ENCODE measurements around the gene IGFBP6.
"Not testable (repeated sequence)": the region's sequence is repeated elsewhere in the genome, so short reads cannot be mapped to it uniquely, and the experiment has no call there.

IGFBP6 gene

GRCh38 chr12:53070877-53071492 is 26.5 kb upstream of the IGFBP6 start:
- no peak for DNase-seq (ENCODE audit: low read depth)

DNA sequence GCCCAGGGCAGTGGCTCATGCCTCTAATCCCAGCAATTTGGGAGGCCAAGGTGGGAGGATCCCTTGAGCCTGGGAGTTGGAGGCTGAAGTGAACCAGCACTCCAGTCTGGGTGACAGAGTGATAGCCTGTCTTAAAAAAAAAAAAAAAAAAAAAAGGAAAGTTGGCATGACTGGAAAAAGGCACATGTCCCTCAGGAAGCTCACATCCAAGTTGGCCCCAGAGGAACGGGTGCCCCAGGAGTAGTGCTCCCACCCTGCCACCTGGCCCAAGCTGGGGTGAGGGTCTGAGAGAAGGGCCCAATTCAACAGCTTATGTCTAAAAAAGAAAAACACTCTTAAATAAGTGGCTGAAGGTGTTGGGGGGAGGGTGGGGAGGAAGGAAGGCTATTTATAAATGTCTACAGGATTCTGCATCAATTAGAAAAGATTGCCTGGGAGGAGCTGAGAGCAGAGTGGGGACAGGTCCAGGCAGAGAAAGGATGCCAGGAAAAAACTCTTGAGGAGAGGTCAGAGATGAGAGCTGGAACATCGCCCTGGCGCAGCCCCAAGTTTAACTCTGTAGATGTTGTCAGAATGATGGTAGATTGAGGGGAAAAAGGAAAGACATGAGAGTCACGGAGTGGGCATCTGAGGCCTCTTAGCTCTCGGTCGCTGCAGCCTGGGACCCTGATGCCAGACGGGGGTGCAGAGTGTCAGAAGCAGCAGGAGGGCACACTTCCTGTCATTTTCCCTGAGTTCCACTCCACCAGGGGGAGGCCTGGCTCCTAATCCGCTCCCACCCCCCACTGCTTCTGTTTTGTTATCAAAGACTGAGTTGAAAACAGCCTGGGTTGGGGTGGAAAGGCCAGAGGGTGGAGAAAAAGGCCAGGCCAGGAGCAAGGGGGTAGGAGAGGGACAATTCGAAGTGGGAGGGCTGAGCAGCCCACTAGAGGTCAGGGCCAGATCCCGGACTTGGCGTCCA is 25.6 kb upstream of the IGFBP6 start:
- DNase-seq (ENCODE audit: low read depth) = no peak

- DNase-seq (ENCODE audit: low read depth) = no peak
Observed at GRCh38 chr12:53073881-53074280, 23.6 kb upstream of the IGFBP6 start.

DNA sequence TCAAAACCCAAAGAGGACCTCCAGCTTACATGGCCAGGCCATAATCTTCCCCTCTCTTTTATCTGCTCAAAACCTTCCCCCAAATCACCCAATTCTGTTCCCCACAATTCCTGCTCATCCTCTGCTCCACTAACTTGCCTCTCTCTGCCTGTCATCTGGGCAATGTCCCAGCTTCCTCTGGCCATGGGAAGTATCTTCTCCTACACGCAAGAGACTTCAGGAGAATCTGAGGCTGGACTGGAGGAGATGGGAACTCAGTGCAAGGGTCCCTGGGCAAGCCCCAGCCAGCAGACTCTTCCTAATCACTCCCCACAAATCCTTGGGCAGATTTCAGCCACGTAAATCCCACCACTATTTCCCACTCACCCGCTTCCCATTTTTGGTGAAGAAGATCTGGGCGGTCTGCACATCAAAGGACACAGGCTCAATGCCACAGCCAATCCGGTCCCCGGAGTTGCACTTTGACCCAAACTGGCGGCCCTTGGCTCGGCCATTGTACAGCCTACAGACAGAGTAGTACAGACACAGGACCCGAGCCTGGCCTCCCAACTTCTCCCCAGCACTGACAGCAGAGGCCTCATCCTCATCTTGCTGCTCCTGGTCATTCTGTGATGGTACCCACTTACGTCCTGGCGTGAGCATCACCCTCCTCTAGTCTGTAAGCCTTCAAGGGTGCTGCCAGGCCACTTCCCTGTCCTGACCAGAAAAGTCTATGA is 23.0 kb upstream of the IGFBP6 start:
- DNase-seq (ENCODE audit: low read depth) = no peak

- DNase-seq (ENCODE audit: low read depth) = no peak
Observed at GRCh38 chr12:53074999-53075370, 22.5 kb upstream of the IGFBP6 start.

DNA sequence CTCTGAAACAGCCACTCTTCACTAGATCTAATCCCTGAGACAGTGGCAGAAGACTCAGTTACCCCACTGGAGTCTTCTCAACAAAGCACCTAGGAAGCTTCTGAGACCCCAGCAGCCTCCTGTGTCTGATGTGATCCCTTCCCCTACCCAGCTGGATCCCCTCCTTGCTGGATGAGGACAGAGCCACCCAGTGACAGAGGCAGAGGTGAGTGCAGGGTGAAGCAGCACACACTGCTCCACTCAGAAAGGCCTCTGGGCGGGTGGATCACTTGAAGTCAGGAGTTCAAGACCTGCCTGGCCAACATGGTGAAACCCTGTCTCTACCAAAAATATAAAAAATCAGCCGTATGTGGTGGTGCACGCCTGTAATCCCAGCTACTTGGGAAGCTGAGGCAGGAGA is 21.0 kb upstream of the IGFBP6 start:
- no peak for DNase-seq (ENCODE audit: low read depth)

- no peak for DNase-seq (ENCODE audit: low read depth)
Observed at GRCh38 chr12:53077030-53077429, 20.4 kb upstream of the IGFBP6 start.

DNA sequence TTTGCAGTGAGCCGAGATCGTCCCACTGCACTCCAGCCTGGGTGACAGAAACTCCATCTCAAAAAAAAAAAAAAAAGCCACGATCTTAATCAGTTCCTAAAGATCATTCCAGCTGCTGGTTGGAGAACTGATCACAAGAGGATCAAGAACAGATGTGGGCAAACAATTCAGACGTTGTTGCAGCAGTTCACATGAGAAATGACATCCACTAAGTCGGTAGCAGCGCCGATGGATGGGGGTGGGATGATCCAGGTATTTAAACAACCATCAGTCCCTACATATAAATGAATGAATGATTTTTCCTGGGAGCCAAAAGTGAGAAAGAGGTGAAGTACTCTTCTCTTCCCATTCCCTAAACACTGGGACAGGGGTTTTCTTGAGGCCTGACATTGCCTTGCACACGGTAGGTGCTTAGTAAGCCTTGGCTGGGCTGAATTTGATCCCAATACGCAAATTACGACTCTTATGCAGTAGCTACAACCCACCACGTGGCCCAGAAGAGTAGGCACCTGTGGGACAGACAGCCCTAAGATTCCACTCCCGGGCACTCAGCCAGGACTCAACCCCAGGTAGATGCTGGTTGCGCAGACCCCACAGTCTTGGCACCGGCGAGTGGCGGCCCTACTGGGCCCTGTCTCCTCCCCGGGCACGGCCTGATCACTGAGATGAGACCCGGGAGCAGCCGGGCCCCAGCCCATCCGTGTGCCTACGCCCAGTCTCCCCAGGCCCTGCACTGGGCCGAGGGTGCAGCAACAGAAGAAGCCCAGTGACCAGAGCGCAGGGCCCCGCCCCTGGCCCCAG is 18.8 kb upstream of the IGFBP6 start:
- no peak for DNase-seq (ENCODE audit: low read depth)

DNA sequence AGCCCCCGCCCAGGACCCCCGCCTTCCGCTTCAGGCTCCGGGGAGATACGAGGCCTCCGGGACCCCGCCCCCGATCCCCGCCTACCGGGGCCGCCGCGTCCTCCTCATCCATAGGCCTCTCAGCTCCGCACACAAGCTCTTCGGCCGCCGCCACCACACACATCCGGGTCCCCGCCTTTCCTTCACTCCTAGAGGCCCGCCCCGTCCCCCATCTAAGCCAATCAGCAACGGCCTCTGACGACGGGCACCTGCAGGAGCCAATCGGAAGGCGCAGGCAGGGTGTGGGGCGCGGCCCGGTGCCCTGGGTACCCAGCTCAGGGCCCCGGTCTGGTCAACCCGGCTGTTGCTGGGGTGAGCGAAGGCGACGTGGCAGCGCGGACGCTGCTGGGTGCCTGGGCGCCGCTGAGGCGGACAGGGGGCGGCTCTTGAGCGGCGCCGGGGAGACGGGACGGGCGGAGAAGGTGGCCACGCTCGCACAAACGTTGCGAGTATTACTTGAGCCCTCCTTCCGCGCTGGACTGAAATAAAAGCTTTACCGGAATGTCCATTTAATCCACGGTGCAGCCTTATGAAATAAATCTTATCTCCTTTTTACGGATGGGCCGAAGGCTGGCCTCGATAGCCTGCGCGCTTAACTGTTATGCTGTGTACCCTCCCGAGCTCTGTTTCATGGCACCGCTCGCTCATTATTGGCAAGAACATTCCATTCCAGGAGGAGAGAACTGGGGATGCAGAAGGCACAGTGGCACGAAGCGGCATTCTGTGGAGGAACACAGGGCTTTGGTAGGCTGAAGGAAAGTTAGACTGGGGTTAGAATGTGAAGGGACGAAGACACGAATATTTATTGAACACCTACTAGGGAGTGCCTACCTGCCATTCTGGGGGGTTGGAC is 18.0 kb upstream of the IGFBP6 start, which contains the start of gene SPRYD3:
TSS of gene SPRYD3 (minus strand) at position 165 of the 892 bp plus-strand sequence. CDS start at position 108, 57 bp downstream.
- peak; percentile 91 for DNase-seq (ENCODE audit: low read depth)

GRCh38 chr12:53082637-53083175 is 14.8 kb upstream of the IGFBP6 start:
- DNase-seq (ENCODE audit: low read depth) = no peak

GRCh38 chr12:53086361-53086760 is 11.1 kb upstream of the IGFBP6 start:
- DNase-seq (ENCODE audit: low read depth) = no peak

- DNase-seq (ENCODE audit: low read depth) = no peak
Observed at GRCh38 chr12:53090105-53090504, 7.4 kb upstream of the IGFBP6 start.

GRCh38 chr12:53090554-53090953 is 6.9 kb upstream of the IGFBP6 start:
- DNase-seq (ENCODE audit: low read depth) = no peak

DNA sequence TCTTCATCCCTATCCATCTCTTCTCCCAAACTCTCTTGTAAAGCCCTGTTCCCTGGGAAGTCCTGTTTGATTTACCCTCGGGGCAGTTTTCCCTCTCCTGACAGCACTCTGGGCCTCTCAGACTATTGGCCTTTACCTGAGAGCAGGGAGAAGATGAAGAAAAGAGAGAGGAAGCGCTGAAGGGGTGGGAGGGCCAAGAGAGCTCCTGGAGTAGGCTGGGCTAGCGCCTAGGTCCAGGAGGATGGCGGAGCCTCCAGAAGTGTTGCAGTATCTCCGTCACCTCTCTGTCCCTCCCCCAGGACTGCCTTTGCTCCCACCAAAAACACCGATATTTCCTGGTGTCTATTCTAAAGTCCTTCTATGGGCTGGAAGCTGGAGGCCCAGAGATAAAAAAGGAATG is 5.7 kb upstream of the IGFBP6 start:
- DNase-seq (ENCODE audit: low read depth) = no peak

DNA sequence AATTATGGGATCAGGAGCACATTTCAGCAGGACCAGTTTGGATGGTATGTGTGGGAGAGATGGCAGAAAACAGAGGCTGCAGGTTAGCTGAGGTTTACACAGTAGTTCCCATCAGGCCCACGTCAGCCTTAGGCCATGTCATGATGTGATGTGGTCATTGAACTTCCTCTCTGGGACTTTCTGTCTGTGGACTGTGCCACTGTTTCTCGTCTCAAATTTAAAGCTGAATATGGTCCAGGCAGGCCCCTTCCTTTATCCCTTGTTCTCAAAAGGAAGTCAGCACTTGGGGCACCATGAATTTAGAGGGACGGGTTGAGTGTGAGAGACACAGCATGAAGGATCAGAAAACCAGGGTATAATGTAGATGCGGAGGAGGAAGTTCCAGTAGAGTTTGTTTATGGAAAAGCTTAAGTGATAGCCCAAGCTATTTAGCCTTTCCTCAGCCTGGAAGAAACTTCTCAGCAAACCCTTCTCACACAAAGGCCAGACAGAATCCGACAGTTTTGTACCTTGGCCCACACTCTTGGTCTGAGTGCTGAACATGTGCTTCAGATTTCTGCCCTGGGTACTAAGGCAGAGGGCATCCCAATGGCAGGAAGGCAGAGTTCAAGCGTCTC is 3.6 kb upstream of the IGFBP6 start:
- no peak for DNase-seq (ENCODE audit: low read depth)

DNA sequence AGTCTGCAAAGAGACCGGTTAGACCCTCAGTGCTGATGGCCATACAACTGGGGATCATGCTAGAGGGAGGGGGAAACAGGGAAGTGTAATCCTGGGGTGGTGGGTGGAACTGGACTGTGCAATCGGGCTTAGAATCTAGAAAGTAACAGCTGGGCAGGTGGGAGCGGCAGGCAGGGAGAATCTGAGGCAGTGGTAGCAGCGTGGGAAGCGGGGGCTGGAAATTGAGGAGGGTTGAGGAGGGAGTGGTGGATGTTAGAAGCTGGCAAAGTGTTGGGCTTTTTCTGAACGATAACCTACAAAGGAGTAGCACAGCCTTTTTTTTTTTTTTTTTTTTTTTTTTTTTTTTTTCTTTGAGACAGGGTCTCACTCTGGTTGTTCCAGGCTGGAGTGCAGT is 3.1 kb upstream of the IGFBP6 start:
- no peak for DNase-seq (ENCODE audit: low read depth)

- not testable (repeated sequence) for DNase-seq (ENCODE audit: low read depth)
Observed at GRCh38 chr12:53094796-53095595, 2.5 kb upstream of the IGFBP6 start.

GRCh38 chr12:53095596-53095895 is 1.9 kb upstream of the IGFBP6 start:
- not testable (repeated sequence) for DNase-seq (ENCODE audit: low read depth)

- peak; percentile 98 for DNase-seq (ENCODE audit: low read depth)
Observed at GRCh38 chr12:53096089-53096741, 1.3 kb upstream of the IGFBP6 start.
